Fibroblast of lung (primary cell): ENCODE data around the gene C4orf50. TPM values are rescaled to one million over a fixed set of nuclear protein-coding genes. Genes with fewer than 3 reads are reported as not detected.

ENCODE experiments used
- DNase-seq, 2 donors: peaks; one replicate each; pipeline versions ENCODE4 v3.0.0 to v3.0.0-alpha.2; 2010; ENCODE audit warnings: low read depth in 2 of 2
- H2AFZ ChIP-seq: 2 replicates; pipeline ENCODE4 v1.5.1; 2012; ENCODE audit warnings: low read length, control low read depth, inconsistent platforms
- H3K27ac ChIP-seq: 2 replicates; pipeline ENCODE4 v1.5.1; 2011; ENCODE audit warnings: low read length, control low read depth; ENCODE audit not compliant: insufficient read depth
- H3K27me3 ChIP-seq: 2 replicates; pipeline ENCODE4 v1.5.1; 2011; ENCODE audit warnings: mild to moderate bottlenecking, low read length; ENCODE audit not compliant: control insufficient read depth, insufficient read depth
- H3K36me3 ChIP-seq: 2 replicates; pipeline ENCODE4 v1.5.1; 2011; ENCODE audit warnings: low read length; ENCODE audit not compliant: control insufficient read depth, insufficient read depth
- H3K4me1 ChIP-seq: 2 replicates; pipeline ENCODE4 v1.5.1; 2011; ENCODE audit warnings: low read length; ENCODE audit not compliant: control insufficient read depth, insufficient read depth; ENCODE audit errors: extremely low read depth
- H3K4me2 ChIP-seq: 2 replicates; pipeline ENCODE4 v1.5.1; 2011; ENCODE audit warnings: low read length, control low read depth; ENCODE audit not compliant: insufficient read depth; ENCODE audit errors: extremely low read depth
- H3K4me3 ChIP-seq, 4 experiments: fragments of 200-600 bp in 1 of 4; sonication (generic) in 1 of 4; replicated peaks in 1 of 4; 2 replicates each; pipeline ENCODE4 v1.5.1; 2011 to 2016; ENCODE audit warnings: low read length in 4 of 4, low read depth in 3 of 4, mild to moderate bottlenecking in 3 of 4, control low read depth in 2 of 4, inconsistent platforms in 1 of 4, mixed read lengths in 1 of 4; ENCODE audit not compliant: insufficient read depth in 1 of 4; ENCODE audit errors: control extremely low read depth in 1 of 4
- H3K79me2 ChIP-seq: 2 replicates; pipeline ENCODE4 v1.5.1; 2012; ENCODE audit warnings: mild to moderate bottlenecking, low read length, inconsistent platforms; ENCODE audit not compliant: control insufficient read depth, insufficient read depth
- H3K9ac ChIP-seq: 2 replicates; pipeline ENCODE4 v1.5.1; 2011; ENCODE audit warnings: mild to moderate bottlenecking, low read length, control low read depth; ENCODE audit not compliant: insufficient read depth
- H3K9me3 ChIP-seq: 2 replicates; pipeline ENCODE4 v1.5.1; 2012; ENCODE audit warnings: low read depth, low read length; ENCODE audit not compliant: control insufficient read depth, insufficient read depth
- H4K20me1 ChIP-seq: 2 replicates; pipeline ENCODE4 v1.5.1; 2011; ENCODE audit warnings: low read length; ENCODE audit not compliant: control insufficient read depth, insufficient read depth; ENCODE audit errors: extremely low read depth
- EZH2 ChIP-seq: IDR thresholded peaks from 2 replicates; pipeline ENCODE4 v1.5.1; 2012; ENCODE audit warnings: low read length, control low read depth, mild to moderate bottlenecking; ENCODE audit errors: missing control alignments
- polyA plus RNA-seq, 2 donors: library from polyadenylated mRNA; depleted of rRNA in 1 of 2; stranded (reverse) in 1 of 2; unstranded in 1 of 2; fragments of >200 nt; gene quantifications; 2 replicates each; pipeline ENCODE4 v1.2.1, GENCODE V29; 2011 to 2012; ENCODE audit warnings: missing spikeins in 1 of 2
- total RNA-seq: library from RNA; depleted of rRNA; stranded (reverse); fragments of >200 nt; gene quantifications from 2 replicates; pipeline ENCODE4 v1.2.1, GENCODE V29; 2014
- TF ChIP-seq, protein P1 (sequence below), 2 donors: IDR thresholded peaks in 1 of 2; conservative IDR thresholded peaks in 1 of 2; 1 replicate in 1 of 2; 2 replicates in 1 of 2; pipeline ENCODE4 v1.5.1; 2011 to 2012; ENCODE audit warnings: low read length in 2 of 2, control low read depth in 1 of 2, inconsistent platforms in 1 of 2, low read depth in 1 of 2, mild to moderate bottlenecking in 1 of 2

C4orf50 gene
- total and polyA plus RNA-seq, 2 donors (not counting 1 experiment from before 2014, with no cell fraction given): not detected

DNA sequence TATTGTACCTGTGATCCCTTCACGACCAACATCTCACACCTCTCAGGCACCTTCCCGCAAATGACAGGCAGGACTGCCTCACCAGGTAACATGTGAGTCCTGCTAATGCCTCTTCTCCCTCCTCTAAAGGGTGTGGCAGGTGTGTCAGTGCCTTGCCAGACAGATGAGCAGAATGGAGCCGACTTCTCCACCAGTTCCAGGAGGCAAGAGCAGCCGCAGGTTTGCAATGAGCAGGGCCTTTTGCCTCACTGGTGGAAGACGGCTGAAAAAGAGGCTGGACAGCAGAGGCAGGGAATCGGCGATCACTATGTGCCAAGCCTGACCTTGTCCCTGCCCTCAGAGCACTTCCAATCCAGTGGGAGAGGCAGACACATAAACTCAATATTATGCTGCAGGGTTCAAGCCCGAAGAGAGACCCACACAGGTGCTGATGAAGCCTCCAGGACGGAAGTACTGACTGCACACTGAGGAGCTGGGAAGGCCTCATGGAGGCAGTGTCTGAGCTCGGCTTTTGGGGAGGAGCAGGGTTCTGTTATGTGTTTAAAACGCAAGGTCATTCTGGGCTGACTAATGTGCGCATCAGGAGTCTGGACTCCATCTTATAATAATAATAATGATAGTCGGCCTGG, 57.9 kb downstream of the C4orf50 start:
- no peak overlapping the region for H3K4me3 ChIP-seq
- H3K4me2 ChIP-seq: no peak overlapping the region
- H3K79me2 ChIP-seq: no peaks in the 10 kb centered on the region
- no peak for DNase-seq
- H2AFZ ChIP-seq: no peak overlapping the region
- TF ChIP-seq, protein P1, sequence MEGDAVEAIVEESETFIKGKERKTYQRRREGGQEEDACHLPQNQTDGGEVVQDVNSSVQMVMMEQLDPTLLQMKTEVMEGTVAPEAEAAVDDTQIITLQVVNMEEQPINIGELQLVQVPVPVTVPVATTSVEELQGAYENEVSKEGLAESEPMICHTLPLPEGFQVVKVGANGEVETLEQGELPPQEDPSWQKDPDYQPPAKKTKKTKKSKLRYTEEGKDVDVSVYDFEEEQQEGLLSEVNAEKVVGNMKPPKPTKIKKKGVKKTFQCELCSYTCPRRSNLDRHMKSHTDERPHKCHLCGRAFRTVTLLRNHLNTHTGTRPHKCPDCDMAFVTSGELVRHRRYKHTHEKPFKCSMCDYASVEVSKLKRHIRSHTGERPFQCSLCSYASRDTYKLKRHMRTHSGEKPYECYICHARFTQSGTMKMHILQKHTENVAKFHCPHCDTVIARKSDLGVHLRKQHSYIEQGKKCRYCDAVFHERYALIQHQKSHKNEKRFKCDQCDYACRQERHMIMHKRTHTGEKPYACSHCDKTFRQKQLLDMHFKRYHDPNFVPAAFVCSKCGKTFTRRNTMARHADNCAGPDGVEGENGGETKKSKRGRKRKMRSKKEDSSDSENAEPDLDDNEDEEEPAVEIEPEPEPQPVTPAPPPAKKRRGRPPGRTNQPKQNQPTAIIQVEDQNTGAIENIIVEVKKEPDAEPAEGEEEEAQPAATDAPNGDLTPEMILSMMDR (conservative IDR thresholded peaks at IDR 0.05 in 1 of 2, IDR thresholded peaks at IDR 0.05 in 1 of 2; ENCODE audit: low read depth in 1 of 2, low read length in 2 of 2): no peak
- TF ChIP-seq EZH2: no peak
- H3K36me3 ChIP-seq: no peaks in the 10 kb centered on the region
- no peaks in the 10 kb centered on the region for H3K4me1 ChIP-seq
- no peaks in the 10 kb centered on the region for H4K20me1 ChIP-seq
- H3K27ac ChIP-seq: no peak overlapping the region
- no peak overlapping the region for H3K9ac ChIP-seq
- no peaks in the 10 kb centered on the region for H3K9me3 ChIP-seq
- no peaks in the 10 kb centered on the region for H3K27me3 ChIP-seq

DNA sequence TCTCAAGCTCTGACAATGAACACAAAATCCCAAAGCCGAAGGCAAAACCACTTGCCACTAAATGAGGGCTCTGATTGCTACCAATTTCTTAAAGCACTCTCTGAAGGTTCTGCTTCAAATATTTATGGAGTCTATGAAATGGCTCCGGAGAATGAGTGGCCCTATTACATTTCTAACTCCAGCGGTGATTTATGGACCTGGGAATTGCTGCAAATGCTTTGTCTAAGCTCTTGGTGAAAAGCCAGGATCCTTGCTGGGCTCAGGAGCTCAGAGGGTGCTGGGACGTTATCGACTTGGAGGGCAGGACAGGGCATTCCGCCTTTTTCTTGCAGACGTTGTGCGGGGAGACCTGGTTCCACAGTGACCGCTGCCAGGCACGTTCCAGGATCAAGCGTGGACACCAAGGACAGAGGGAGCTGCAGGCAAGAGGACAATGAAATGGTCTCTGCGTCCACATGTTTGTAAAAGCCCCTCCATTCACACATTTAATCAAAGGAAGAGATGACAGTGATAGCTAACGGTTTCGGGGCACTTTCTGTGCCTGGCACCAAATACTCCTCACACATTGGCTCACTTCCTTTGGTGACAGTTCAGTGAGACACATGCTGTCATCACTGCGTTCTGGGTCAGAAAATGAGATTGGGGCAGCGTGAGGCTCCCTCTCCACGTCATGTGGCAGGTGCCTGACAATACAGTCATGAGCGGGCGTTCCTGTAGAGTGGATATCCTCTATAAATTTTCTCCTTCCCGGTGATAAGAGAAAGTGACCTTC, 58.8 kb downstream of the C4orf50 start:
- no peaks in the 10 kb centered on the region for H3K27me3 ChIP-seq
- no peak for TF ChIP-seq EZH2
- TF ChIP-seq, protein P1 (conservative IDR thresholded peaks at IDR 0.05 in 1 of 2, IDR thresholded peaks at IDR 0.05 in 1 of 2; ENCODE audit: low read depth in 1 of 2, low read length in 2 of 2): no peak
- H3K27ac ChIP-seq: no peak overlapping the region
- H4K20me1 ChIP-seq: no peaks in the 10 kb centered on the region
- no peak for DNase-seq
- H3K4me1 ChIP-seq: no peaks in the 10 kb centered on the region
- no peak overlapping the region for H2AFZ ChIP-seq
- no peaks in the 10 kb centered on the region for H3K79me2 ChIP-seq
- no peaks in the 10 kb centered on the region for H3K36me3 ChIP-seq
- H3K9ac ChIP-seq: no peak overlapping the region
- H3K4me3 ChIP-seq: no peak overlapping the region
- no peak overlapping the region for H3K4me2 ChIP-seq
- H3K9me3 ChIP-seq: no peaks in the 10 kb centered on the region

DNA sequence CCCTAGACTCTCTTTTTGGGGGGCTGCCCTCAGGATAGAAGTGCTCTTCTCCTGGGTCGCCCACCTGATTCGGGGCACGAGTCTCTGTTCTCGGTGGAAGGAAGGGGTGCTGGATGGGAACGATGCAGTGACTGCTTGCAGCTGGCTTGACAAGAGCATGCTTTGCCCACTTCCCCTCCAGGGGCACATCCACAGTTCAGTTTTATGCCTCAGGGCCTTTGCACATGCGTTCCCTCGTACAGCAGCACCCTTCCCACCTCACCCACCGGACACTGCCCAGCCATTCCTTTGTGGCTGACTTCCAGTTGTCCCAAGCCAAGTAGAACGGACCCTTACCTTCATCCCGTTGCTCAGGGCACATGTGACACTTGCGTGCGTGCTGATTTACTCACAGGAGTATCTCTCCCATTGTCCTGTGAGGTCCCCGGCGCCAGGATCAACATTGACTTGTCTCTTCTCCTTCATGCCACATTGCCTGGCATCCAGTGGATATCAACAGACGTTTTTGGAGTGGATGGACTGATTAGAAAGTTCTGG, 60.0 kb downstream of the C4orf50 start:
- no peak for DNase-seq
- no peaks in the 10 kb centered on the region for H3K36me3 ChIP-seq
- H3K4me2 ChIP-seq: no peak overlapping the region
- H3K79me2 ChIP-seq: no peaks in the 10 kb centered on the region
- no peaks in the 10 kb centered on the region for H3K9me3 ChIP-seq
- H3K27ac ChIP-seq: no peak overlapping the region
- no peak overlapping the region for H2AFZ ChIP-seq
- H3K9ac ChIP-seq: no peak overlapping the region
- no peaks in the 10 kb centered on the region for H3K4me1 ChIP-seq
- no peak overlapping the region for H3K4me3 ChIP-seq
- TF ChIP-seq, protein P1 (conservative IDR thresholded peaks at IDR 0.05 in 1 of 2, IDR thresholded peaks at IDR 0.05 in 1 of 2; ENCODE audit: low read depth in 1 of 2, low read length in 2 of 2): no peak
- TF ChIP-seq EZH2: no peak
- no peaks in the 10 kb centered on the region for H4K20me1 ChIP-seq
- no peaks in the 10 kb centered on the region for H3K27me3 ChIP-seq
